Stimulated activated CD8-positive, alpha-beta memory T cell treated with anti-CD3 and anti-CD28 coated beads, Interleukin-2, amount 100 ng/mL, for 48 hours (primary cell): ENCODE data around the gene DDB1.
"Not testable (repeated sequence)": the region's sequence is repeated elsewhere in the genome, so short reads cannot be mapped to it uniquely, and the experiment has no call there.

Experiments used
- DNase-seq, 2 donors: peaks; one replicate each; pipeline ENCODE4 v3.0.0-alpha.2; 2020; ENCODE audit warnings: low read depth in 2 of 2

The DDB1 gene

DNA sequence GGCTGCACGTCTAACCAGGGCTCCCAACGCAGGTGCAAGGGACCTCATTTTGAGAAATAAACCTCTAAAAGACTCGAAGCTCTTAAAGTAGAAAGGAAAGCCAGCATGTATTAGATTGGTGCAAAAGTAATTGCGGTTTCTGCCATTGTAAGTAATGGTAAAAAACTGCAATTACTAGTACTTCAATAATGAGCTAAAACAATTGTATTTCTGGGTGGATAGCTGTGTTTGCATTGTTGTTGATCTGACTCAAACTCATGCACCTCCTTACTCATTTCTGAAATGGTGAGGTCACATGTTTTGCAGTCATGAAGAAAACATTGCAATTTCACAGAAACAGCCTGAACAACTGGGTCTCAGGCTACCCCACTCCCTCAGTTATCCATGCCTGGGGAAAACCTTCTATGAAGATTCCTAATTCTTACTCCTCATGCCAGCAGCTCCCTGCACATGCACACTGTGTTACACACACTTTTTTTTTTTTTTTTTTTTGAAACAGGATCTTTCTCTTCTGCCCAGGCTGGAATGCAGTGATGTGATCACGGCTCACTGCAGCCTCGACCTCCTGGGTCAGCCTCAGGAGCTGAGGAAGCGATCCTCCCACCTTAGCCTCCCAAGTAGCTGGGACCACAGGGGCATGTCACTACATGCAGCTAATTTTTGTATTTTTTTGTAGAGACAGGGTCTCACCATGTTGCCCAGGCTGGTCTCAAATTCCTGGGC, 62.4 kb downstream of the DDB1 start:
- DNase-seq: no peak

DNA sequence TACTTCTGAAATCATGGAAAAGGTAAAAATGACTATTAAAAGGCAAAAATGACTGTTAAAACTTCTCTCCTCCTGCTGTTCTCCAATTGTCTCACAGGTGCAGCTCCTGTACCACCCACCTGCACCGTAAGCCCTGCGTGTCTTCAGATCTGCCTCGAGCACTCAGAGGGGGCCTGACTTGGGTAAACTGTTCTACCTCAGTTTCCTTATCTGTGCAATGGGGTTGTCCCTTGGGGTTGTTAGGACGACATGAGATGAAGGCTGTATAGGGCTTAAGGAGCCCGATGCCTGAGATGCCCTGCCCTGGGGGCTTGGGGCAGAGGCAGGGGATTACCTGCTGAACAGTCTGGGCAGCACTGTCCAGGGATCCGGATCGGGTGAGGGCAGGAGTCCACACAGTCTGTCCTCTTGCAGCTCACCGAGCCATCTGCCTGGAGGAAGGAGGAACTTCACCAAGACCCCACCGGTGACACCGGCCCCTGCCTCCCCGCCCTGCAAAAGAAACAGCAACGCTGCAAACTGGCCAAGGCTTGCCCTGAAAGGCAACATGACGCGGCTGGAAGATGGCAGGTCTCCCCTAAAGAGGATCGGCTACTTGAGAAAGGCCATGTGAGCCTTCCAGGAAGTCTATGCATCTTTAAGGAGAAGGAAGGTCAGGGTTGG, 64.2 kb downstream of the DDB1 start:
- no peak for DNase-seq

DNA sequence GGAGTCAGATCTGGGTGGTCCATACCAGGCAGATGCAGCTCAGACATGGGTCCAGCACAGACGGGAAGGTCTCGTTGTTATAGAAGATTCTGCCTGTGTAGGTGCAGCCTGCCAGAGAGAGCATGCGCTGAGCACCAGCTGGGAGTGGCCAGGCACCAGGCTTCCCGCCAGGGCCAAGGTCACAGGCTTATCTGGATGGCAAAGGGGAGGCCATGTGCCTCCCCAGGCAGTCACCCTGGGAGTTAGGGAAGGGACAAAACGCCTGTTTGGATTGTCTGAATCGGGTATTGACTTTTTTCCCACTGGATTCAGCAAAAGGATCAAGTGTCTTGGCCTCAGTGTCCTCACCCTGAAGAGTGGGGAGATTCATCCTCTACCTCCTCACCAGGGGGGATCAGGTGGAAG, 65.5 kb downstream of the DDB1 start:
- DNase-seq: no peak

DNA sequence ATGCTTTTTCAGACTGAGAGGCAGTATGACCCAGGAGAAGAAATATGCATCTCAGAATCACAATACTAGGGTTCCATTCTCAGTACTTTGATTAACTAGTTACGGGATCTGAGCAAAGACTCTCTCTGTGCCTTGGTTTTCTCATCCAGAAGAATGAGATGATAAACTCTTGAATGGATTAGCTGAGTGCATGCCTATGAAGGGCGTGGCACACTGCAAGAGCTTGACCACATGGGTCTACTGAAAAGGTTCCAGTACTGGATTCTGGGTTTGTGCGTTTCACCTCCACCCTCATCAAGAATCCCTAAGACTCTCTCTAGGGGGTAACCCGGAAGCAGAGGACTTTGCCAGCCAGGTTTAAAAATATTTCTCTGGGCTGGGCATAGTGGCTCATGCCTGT, 66.3 kb downstream of the DDB1 start:
- no peak for DNase-seq

DNA sequence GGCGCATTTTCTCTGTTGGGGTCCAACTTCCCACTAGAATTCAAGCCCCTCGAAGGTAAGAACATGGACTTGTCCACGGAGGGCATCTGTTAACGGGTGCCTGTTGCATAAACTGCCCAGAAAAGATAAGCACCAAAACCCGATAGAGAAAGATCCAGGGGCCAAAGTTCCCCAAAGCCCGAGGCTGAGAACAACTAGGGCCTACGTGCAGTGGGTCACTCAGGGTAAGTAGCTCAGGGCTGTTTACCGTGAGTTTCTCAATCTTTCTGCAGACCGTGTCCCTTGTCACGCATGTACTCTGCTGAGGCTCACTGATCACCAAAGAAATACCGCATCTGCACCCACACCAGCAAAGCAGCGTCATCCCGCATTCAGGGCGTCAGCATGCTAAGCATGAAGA, 67.5 kb downstream of the DDB1 start:
- no peak for DNase-seq

DNA sequence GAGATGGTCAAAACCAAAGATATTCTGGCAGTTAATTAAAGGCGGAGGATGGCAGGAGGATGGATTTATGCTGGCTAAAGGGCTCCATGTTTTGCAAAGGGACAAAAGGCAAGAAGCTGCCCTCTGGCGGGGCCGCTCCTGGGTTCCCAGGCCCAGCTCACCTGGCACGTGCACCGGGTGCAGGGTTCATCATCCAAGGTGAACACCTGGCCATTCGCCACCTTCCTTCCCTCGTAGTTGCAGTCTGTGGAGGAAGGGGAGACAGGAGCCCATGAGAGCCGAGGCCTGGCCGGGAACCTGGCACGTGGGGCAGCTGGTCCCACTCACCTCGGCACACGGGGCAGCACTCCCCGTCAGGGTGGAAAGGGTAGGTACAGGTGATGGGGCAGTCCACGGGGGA, 68.1 kb downstream of the DDB1 start:
- DNase-seq: no peak

DNA sequence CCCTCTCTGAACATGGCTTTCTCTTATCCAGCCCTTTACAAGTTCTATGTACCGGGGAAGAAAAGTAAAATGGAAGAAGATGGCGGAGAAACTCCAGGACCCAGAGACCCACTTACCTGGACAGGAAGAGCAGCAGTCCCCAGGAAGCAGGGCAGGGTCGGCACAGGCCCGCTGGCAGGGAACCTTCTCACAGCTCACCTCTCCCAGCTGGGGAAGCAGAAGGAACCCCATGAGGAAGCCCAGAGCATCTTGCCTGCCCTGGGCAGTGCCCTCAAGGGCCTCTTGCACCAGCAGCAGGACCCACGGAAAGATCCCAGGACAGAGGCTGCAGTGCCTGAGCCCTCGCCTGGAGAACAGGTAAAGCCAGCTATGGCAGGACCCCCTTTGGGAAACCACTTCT, 68.5 kb downstream of the DDB1 start:
- no peak for DNase-seq

DNA sequence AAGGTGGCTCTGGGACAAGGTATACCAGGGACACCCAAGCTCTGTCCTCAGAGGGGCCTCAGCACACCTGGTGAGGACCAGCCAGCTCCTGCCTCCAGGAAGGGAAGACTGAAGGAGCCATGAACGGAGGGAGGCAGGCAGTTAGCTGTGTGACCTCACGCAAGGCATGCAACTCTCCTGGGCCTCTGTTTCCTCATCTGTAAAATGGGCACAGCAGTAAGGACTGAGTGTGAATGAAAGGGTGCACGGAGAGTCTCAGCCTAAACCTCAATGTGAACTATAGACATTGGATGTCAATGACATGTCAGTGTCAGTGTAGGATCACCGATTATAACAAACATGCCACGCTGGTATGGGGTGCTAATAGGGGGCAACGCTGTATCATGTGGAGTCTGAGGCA, 73.5 kb downstream of the DDB1 start:
- DNase-seq: no peak

DNA sequence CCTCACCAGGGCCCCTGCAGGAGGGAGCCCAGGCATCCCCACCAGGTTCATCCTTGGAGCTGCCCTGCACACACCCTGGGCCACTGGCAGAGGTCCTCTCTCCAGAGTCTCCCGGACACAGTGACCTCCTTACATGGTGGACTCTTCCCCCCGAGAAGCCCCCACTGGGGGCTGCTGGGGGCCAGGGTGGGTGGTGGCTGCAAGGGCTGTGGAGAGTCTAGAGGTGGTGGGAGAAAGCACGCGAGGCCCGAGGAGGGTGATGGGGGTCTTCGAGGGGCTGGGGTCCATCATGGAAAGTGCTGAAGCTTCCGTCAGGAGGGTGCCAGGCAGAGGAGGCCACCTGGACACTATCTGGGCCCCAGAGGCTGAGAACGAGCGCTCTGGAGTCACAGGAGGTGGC, 74.4 kb downstream of the DDB1 start:
- no peak for DNase-seq

DNA sequence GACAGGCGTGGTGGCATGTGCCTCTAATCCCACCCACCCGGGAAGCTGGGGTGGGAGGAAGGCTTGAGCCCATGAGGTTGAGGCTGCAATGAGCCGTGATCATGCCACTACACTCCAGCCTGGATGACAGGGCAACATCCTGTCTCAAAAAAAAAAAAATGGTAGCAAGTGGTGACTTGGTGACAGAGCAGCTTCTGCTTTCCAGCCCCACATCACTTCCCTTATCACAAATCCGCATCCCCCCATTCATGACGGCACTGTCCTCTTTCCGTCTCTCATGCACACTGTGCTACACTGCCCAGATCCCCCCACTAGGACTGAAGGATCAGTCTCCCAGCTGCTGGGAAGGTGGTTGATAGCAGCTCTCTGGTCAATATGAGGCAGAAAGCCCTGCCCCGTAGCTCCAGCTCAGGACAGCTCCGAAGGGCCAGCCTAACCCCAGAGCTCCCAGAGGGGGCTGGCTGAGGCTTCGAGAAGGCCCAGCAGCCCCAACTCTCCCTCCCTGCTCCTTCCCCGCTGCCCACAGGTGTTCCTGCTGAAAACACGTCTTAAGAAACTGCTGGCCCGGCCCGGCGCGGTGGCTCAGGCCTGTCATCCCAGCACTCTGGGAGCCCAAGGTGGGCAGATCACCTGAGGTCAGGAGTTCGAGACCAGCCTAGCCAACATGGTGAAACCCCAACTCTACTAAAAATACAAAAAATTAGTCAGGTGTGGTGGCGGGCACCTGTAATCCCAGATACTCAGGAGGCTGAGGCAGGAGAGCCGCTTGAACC, 76.0 kb downstream of the DDB1 start:
- DNase-seq: no peak

DNA sequence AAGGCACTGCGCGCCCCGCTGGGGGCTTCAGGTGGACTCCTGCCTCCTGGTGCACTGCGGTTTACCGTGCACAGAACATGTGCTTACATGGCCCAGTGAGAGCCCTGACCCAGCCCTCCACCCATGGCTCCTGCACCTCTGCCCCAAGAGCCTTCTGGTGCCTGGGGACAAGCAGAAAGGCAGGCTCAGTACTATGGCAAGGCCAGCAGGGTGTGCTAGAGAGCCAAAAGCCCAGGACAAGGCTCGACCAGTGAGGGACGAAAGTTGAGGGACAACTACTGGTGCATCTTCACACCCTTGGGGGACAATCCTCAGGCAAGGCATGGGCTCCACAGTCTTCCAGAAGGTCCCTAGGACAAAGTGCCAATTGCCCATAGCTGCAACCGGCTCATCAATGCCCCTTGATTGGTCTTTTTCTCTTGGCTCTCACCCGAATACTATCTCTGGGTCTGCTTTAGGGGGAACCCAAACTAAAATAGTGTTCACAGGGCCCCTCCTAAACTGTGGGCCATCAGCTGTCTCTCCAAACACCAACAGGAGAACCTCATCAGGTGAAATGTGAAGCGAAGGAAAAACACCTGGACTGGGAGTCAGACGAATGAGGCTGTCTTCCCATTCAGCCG, 78.4 kb downstream of the DDB1 start:
- DNase-seq: peak; percentile 43 to 54

DNA sequence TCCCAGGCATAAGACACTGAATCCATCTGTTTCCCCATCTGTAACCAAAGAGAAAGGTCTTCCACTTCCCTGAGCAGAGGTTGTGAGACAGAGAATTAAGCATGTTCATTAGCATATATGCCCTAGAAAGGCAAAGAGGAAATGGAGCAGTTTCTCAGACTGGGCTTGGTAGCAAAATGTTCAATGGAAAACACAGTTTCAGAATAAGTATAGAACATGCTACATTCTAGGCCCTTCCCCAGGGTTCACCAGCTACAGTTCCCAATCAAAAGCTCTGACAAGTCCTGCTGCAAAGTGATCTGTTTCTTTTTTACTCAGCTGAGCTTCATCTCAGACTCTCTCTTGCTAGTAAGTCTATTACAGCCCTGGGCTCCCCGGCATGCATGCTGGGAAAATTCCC, 80.6 kb downstream of the DDB1 start:
- not testable (repeated sequence) for DNase-seq

DNA sequence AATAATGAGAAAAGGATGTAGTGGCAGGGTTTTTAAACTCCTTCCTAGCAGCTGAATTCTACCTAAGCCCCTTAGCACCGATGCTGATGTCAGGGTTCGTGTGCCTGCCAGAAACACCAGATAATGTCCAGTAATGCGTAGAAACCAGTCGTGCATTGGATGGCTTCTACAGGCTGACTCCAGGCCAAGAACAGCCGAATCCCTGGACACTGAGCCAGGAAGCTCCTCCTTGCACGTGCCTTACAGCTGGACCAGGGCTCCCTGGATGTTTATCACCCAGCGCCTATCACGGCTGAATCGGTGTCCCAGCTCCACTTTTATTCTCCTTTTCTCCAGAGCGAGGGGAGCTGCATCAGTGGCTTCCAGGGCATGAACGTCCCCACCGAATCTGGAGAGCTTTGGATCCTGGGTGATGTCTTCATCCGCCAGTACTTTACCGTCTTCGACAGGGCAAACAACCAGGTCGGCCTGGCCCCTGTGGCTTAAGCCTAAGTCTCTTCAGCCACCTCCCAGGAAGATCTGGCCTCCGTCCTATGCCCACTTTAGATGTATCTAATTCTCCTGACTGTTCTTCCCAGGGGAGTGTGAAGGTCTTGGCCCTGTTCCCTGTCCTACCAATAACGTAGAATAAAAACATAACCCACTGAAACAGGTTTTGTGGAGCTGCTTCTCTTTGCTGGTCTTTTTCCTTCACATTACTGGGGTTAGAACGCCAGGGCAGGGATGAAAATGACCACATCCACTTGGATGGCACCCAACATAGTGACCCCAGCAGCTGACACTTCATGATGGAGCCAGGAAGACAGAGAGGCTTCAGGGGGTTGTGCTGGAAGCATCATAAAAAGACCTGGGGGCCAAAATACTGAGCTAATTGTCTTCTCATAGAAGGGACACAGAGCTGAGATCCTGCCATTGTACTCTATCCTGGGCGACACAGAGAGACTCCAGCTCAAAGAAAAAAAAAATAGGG, 81.8 kb downstream of the DDB1 start:
- DNase-seq: not testable (repeated sequence)
